Measurements from ENCODE around the gene CRB1.

The CRB1 gene

GRCh38 chr1:197384471-197384870 is 116.4 kb downstream of the CRB1 start:
- no peak overlapping the region for H3K9ac ChIP-seq (ENCODE audit: low read length)
- H3K27ac ChIP-seq (ENCODE audit: low read depth, low read length), result no peak overlapping the region
- no peaks in the 10 kb centered on the region for H3K27me3 ChIP-seq (ENCODE audit: control insufficient read depth, insufficient read depth, low read length)
- H3K9me3 ChIP-seq (ENCODE audit: control insufficient read depth, insufficient read depth, low read depth, low read length), result no peaks in the 10 kb centered on the region
- H3K4me1 ChIP-seq (ENCODE audit: control insufficient read depth, insufficient read depth, low read length), result peaks cover 4% of the 10 kb centered on the region; the same call in 1 of the 2 replicates
- no peaks in the 10 kb centered on the region for H3K36me3 ChIP-seq (ENCODE audit: control insufficient read depth, insufficient read depth, low read length)
- H3K4me3 ChIP-seq (ENCODE audit: low read depth, low read length), result no peak overlapping the region

- Histone ChIP-seq H3K4me1 (ENCODE audit: control insufficient read depth, insufficient read depth, low read length) (peaks cover 4% of the 10 kb centered on the region; the same call in 1 of the 2 replicates), H3K27ac (ENCODE audit: low read depth, low read length) (no peak overlapping the region), H3K9me3 (ENCODE audit: control insufficient read depth, insufficient read depth, low read depth, low read length) (no peaks in the 10 kb centered on the region), H3K36me3 (ENCODE audit: control insufficient read depth, insufficient read depth, low read length) (no peaks in the 10 kb centered on the region), H3K27me3 (ENCODE audit: control insufficient read depth, insufficient read depth, low read length) (no peaks in the 10 kb centered on the region), H3K4me3 (ENCODE audit: low read depth, low read length) (no peak overlapping the region), H3K9ac (ENCODE audit: low read length) (no peak overlapping the region)
Measured at GRCh38 chr1:197388801-197389200, 120.7 kb downstream of the CRB1 start.

GRCh38 chr1:197390856-197391255 is 122.8 kb downstream of the CRB1 start:
- no peaks in the 10 kb centered on the region for H3K27me3 ChIP-seq (ENCODE audit: control insufficient read depth, insufficient read depth, low read length)
- no peak overlapping the region for H3K27ac ChIP-seq (ENCODE audit: low read depth, low read length)
- H3K36me3 ChIP-seq (ENCODE audit: control insufficient read depth, insufficient read depth, low read length), result no peaks in the 10 kb centered on the region
- no peaks in the 10 kb centered on the region for H3K9me3 ChIP-seq (ENCODE audit: control insufficient read depth, insufficient read depth, low read depth, low read length)
- H3K9ac ChIP-seq (ENCODE audit: low read length), result no peak overlapping the region
- H3K4me1 ChIP-seq (ENCODE audit: control insufficient read depth, insufficient read depth, low read length), result no peaks in the 10 kb centered on the region
- H3K4me3 ChIP-seq (ENCODE audit: low read depth, low read length), result no peak overlapping the region

- H3K27ac ChIP-seq (ENCODE audit: low read depth, low read length), result no peak overlapping the region
- H3K4me3 ChIP-seq (ENCODE audit: low read depth, low read length), result no peak overlapping the region
Measured at GRCh38 chr1:197391303-197392226, 123.5 kb downstream of the CRB1 start.

GRCh38 chr1:197392541-197392940 is 124.5 kb downstream of the CRB1 start:
- Histone ChIP-seq H3K36me3 (ENCODE audit: control insufficient read depth, insufficient read depth, low read length) (no peaks in the 10 kb centered on the region), H3K27me3 (ENCODE audit: control insufficient read depth, insufficient read depth, low read length) (no peaks in the 10 kb centered on the region), H3K27ac (ENCODE audit: low read depth, low read length) (no peak overlapping the region), H3K9ac (ENCODE audit: low read length) (no peak overlapping the region), H3K4me1 (ENCODE audit: control insufficient read depth, insufficient read depth, low read length) (no peaks in the 10 kb centered on the region), H3K9me3 (ENCODE audit: control insufficient read depth, insufficient read depth, low read depth, low read length) (no peaks in the 10 kb centered on the region), H3K4me3 (ENCODE audit: low read depth, low read length) (no peak overlapping the region)

More at GRCh38 chr1:197391303-197392226, 123.5 kb downstream of the CRB1 start:
- Histone ChIP-seq H3K27me3 (ENCODE audit: control insufficient read depth, insufficient read depth, low read length) (no peaks in the 10 kb centered on the region), H3K36me3 (ENCODE audit: control insufficient read depth, insufficient read depth, low read length) (no peaks in the 10 kb centered on the region), H3K4me1 (ENCODE audit: control insufficient read depth, insufficient read depth, low read length) (no peaks in the 10 kb centered on the region), H3K9me3 (ENCODE audit: control insufficient read depth, insufficient read depth, low read depth, low read length) (no peaks in the 10 kb centered on the region), H3K9ac (ENCODE audit: low read length) (no peak overlapping the region)

- Histone ChIP-seq H3K9ac (ENCODE audit: low read length) (no peak overlapping the region), H3K4me3 (ENCODE audit: low read depth, low read length) (no peak overlapping the region), H3K4me1 (ENCODE audit: control insufficient read depth, insufficient read depth, low read length) (no peaks in the 10 kb centered on the region), H3K36me3 (ENCODE audit: control insufficient read depth, insufficient read depth, low read length) (no peaks in the 10 kb centered on the region), H3K27me3 (ENCODE audit: control insufficient read depth, insufficient read depth, low read length) (no peaks in the 10 kb centered on the region), H3K9me3 (ENCODE audit: control insufficient read depth, insufficient read depth, low read depth, low read length) (no peaks in the 10 kb centered on the region), H3K27ac (ENCODE audit: low read depth, low read length) (no peak overlapping the region)
Measured at GRCh38 chr1:197393105-197393504, 125.1 kb downstream of the CRB1 start.

- H3K4me3 ChIP-seq (ENCODE audit: low read depth, low read length), result no peak overlapping the region
- H3K9ac ChIP-seq (ENCODE audit: low read length), result no peak overlapping the region
- H3K27ac ChIP-seq (ENCODE audit: low read depth, low read length), result no peak overlapping the region
- no peaks in the 10 kb centered on the region for H3K27me3 ChIP-seq (ENCODE audit: control insufficient read depth, insufficient read depth, low read length)
- no peaks in the 10 kb centered on the region for H3K9me3 ChIP-seq (ENCODE audit: control insufficient read depth, insufficient read depth, low read depth, low read length)
- no peaks in the 10 kb centered on the region for H3K4me1 ChIP-seq (ENCODE audit: control insufficient read depth, insufficient read depth, low read length)
- no peaks in the 10 kb centered on the region for H3K36me3 ChIP-seq (ENCODE audit: control insufficient read depth, insufficient read depth, low read length)
Measured at GRCh38 chr1:197393772-197394171, 125.7 kb downstream of the CRB1 start.

- no peaks in the 10 kb centered on the region for H3K36me3 ChIP-seq (ENCODE audit: control insufficient read depth, insufficient read depth, low read length)
- no peak overlapping the region for H3K9ac ChIP-seq (ENCODE audit: low read length)
- no peaks in the 10 kb centered on the region for H3K27me3 ChIP-seq (ENCODE audit: control insufficient read depth, insufficient read depth, low read length)
- no peaks in the 10 kb centered on the region for H3K4me1 ChIP-seq (ENCODE audit: control insufficient read depth, insufficient read depth, low read length)
- H3K4me3 ChIP-seq (ENCODE audit: low read depth, low read length), result no peak overlapping the region
- H3K9me3 ChIP-seq (ENCODE audit: control insufficient read depth, insufficient read depth, low read depth, low read length), result no peaks in the 10 kb centered on the region
- H3K27ac ChIP-seq (ENCODE audit: low read depth, low read length), result no peak overlapping the region
Measured at GRCh38 chr1:197394831-197395608, 127.0 kb downstream of the CRB1 start.

- no peak overlapping the region for H3K27ac ChIP-seq (ENCODE audit: low read depth, low read length)
- H3K27me3 ChIP-seq (ENCODE audit: control insufficient read depth, insufficient read depth, low read length), result no peaks in the 10 kb centered on the region
Measured at GRCh38 chr1:197397895-197398294, 129.8 kb downstream of the CRB1 start.

GRCh38 chr1:197399755-197400521 is 131.9 kb downstream of the CRB1 start:
- no peaks in the 10 kb centered on the region for H3K4me1 ChIP-seq (ENCODE audit: control insufficient read depth, insufficient read depth, low read length)
- H3K27me3 ChIP-seq (ENCODE audit: control insufficient read depth, insufficient read depth, low read length), result no peaks in the 10 kb centered on the region
- peaks cover 15% of the 10 kb centered on the region; the same call in 1 of the 2 replicates for H3K9me3 ChIP-seq (ENCODE audit: control insufficient read depth, insufficient read depth, low read depth, low read length)
- no peak overlapping the region for H3K9ac ChIP-seq (ENCODE audit: low read length)
- H3K36me3 ChIP-seq (ENCODE audit: control insufficient read depth, insufficient read depth, low read length), result no peaks in the 10 kb centered on the region
- H3K4me3 ChIP-seq (ENCODE audit: low read depth, low read length), result no peak overlapping the region
- H3K27ac ChIP-seq (ENCODE audit: low read depth, low read length), result no peak overlapping the region

More at GRCh38 chr1:197397895-197398294, 129.8 kb downstream of the CRB1 start:
- Histone ChIP-seq H3K9me3 (ENCODE audit: control insufficient read depth, insufficient read depth, low read depth, low read length) (no peaks in the 10 kb centered on the region), H3K4me3 (ENCODE audit: low read depth, low read length) (no peak overlapping the region), H3K4me1 (ENCODE audit: control insufficient read depth, insufficient read depth, low read length) (no peaks in the 10 kb centered on the region), H3K9ac (ENCODE audit: low read length) (no peak overlapping the region), H3K36me3 (ENCODE audit: control insufficient read depth, insufficient read depth, low read length) (no peaks in the 10 kb centered on the region)
